AG20443 (cell line): ENCODE measurements around the gene CNIH2.
"Not testable (repeated sequence)": the region's sequence is repeated elsewhere in the genome, so short reads cannot be mapped to it uniquely, and the experiment has no call there.

ENCODE experiments used
- DNase-seq: peaks from one replicate; pipeline ENCODE4 v3.0.0; 2012; ENCODE audit warnings: low spot score, mixed read lengths

CNIH2 gene

DNA sequence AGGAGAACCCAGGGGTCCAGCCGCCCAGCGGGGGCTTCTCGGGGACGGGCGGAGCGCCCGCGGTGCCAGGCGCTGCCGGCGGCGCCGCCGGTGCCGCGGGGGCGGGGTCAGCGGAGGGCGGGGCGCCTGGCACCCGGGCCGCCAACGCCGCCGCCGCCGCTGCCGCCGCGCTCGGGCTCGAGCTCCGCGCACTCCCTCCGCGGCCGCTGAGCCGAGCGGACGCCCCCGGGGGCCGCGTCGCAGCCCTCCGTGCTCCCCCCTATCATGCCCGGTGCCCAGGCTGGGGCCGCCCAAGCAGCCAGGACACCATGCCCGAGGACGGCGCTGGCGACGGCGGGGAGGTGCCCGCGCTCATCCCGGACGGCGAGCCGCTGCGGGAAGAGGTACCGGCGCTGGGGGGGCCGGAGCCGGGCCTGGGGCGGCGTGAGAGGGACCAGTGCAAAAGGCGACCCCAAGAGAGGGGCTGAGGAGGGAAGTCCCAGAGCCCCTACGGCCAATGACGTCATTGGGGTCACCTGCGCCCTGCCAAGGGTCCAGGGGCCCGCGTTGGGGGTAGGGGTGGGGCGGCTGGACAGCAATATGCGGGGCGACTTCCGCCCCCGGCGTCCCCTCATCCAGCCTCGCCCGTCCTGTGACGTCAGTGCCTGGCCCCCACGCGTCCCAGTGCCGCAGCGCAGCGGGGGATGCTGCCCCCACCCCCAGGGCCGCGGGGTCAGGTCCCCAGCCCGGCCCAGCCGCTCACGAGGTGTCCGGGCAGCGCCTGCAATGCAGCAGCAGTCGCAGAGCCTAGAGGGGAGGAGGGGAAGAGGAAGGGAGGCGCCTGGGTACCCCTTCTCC, 13.9 kb downstream of the CNIH2 start, which contains the start of gene TMEM151A:
Gene TMEM151A, plus strand, starts transcription at position 189 of the 837 bp plus-strand sequence. Its CDS starts 120 bp downstream, at position 309.
- DNase-seq = peak; percentile 51

DNA sequence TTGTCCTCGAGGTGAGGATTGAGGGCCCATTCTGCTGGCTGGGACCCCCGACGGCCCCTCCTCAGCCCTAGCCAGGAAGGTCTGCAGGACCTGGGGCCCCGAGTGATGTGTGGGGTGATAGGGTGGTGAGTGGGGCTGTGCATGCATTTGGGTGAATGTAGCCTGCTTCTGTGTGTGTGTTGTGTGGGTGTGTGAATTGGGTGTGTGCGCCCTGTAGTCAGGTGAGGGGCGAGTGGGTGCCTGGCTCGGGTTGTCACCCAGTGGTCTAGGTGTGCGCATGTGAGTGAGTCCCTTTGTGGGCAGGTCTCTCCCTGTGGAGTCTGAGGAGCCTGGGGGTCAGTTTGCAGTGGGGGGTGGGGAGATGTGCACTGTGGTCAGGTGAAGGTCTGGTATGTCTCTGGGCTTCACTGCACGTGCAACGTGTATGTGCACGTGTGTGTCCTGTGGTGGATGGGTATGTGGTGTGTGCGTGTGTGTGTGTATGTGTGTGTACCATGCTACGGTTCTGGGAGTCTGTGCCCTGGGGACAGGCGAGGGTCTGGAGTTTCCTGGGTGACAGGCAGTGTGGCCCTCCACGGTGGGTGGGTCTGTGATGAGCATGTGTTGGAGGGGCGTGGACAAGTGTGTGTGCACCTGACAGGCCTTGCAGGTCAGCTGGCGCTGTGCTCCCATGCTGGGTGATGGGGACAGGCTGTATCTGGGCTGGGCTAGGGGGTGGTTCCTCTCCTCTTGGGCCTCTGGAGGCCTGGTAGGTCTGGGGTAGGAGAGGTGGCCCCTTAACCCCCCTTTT, 14.8 kb downstream of the CNIH2 start:
- DNase-seq = no peak

DNA sequence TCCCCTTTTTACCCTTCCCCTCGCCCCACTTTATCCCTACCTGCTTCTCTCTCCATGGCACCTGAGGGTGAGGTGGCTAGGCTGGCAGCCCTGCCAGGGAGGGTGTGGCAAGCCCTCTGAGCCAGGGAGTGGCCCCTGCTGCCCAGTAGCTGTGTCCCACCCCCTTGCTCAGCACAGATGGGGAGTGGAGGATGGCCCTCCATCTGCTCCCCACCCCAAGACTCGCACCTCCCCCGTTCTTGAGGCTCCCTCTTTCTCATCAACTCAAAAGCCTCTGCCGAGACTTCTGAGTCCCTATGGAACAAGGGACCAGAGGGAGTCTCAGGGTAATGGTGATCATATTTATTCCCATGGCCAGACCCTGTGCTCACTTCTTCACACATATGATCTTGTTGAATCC, 15.4 kb downstream of the CNIH2 start:
- DNase-seq = no peak

DNA sequence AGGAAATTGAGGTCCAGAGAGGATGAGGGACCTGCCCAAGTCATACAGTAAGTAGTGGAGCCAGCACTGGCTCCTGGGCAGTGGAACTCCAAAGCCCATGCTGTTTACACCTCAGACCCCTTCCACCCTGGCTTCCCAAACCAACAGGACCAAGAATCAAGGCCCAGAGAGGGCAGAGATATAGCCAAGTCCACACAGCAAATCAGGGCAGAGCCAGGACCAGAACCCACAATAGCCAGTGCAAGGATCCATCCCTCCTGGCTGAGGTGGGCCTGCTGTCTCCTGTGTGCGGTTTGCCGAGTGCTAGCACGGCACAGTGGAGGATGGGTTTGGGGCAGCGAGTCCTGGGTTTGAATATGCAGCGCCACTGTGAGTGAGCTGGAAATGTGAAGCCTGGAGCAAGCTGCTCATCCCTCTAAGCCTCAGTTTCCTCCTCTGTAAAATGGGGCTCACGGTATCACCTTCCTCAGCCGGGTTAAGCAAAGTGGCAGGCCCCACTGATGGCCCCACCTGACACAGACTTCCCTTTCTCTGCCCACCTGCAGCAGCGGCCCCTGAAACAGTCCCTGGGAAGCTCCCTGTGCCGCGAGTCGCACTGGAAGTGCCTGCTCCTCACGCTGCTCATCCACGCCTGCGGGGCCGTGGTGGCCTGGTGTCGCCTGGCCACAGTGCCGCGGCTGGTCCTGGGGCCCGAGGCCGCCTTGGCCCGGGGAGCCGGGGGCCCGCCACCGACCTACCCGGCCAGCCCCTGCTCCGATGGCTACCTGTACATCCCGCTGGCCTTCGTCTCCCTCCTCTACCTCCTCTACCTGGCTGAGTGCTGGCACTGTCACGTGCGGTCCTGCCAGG, 16.0 kb downstream of the CNIH2 start:
- DNase-seq = no peak

DNA sequence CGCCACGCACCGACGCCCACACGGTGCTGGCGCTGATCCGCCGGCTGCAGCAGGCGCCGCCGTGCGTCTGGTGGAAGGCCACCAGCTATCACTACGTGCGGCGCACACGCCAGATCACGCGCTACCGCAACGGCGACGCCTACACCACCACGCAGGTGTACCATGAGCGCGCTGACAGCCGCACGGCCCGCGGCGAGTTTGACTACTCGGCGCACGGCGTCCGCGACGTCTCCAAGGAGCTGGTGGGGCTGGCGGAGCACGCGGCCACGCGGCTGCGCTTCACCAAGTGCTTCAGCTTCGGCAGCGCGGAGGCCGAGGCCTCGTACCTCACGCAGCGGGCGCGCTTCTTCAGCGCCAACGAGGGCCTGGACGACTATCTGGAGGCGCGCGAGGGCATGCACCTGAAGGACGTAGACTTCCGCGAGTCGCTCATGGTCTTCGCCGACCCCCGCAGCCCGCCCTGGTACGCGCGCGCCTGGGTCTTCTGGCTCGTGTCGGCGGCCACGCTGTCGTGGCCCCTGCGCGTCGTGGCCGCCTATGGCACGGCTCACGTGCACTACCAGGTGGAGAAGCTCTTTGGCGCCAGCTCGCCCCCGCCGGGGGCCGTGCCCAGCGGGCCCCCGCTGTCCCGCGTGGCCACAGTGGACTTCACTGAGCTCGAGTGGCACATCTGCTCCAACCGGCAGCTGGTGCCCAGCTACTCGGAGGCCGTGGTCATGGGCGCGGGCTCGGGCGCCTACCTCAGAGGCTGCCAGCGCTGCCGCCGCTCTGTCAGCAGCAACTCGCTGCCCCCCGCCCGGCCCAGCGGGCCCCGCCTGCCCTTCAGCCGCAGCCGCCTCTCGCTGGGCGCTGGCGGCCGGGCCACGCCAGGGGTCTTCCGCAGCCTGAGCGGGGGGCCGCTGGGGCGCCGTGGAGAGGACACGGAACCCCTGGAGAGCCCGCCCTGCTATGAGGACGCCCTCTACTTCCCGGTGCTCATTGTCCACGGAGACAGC, 16.9 kb downstream of the CNIH2 start:
- no peak for DNase-seq

DNA sequence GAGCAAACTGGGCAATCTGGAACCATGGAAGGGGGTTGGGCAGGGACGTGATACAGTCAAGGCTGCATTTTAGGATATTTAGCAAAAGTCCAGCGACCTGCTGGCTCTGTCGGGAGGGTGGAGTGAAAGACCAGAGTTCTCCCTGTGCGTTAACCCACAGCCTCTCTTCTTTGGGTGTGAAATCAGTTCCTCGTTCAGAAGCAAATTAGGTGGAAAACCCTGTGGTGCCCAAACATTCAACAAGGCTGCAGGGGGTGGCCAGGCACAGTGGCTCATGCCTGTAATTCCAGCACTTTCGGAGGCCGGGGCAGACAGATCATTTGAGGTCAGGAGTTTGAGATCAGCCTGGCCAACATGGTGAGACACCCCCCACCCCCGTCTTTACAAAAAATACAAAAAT, 19.6 kb downstream of the CNIH2 start:
- DNase-seq = no peak

DNA sequence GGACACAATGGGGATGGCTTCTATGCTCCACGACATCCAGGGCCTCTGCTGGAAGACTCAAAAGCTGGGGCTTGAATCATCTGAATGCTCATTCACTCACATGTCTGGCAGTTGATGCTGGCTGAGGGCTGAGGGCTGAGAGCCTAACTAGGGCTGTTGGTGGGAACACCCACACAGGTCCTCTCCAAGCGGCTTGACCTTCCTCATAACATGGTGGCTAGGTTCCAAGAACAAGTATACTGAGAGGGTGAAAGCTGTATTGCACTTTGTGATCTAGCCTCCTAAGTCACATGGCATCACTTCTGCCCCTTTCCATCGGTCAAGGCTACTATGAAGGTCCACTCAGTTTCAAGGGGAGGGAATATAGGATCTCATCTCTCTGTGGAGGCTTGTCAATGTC, 21.2 kb downstream of the CNIH2 start:
- no peak for DNase-seq

DNA sequence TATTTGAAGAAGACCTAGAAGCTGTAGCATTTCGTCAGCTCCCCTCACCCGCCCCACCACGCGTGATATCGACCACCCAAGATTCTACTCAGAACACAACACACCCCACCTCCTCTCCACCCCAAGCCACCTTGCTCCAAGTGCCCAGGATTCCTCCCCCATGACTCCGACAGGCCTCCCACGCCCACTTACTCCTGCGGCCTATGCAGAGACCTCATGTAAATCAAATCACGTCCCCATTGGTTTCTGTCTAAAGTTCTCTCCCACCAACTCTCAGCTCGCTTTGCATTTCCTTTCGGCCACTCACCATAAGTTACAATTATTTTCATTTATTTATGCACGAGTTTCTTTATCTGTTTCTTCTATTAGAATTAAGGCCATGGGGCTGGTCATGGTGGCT, 24.7 kb downstream of the CNIH2 start:
- DNase-seq = no peak

DNA sequence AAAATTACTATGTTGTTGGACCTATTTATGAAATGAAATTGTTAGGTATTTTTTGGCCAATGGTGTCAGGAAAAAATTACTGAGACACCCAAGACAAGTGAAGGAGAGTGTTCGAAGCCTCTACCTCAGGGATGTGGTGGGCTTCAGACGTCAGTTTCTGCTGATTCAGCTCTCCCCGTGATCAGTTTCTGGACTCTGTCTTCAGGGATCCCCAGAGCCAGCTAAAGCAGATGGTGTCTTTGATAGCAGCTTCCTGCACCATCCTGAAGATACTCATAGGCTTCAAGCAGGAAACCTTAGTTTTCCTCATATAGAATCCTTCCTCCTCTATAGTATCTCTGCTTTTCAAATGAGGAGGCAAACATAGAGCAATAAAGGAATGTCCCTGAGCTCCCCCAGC, 31.5 kb downstream of the CNIH2 start:
- no peak for DNase-seq

DNA sequence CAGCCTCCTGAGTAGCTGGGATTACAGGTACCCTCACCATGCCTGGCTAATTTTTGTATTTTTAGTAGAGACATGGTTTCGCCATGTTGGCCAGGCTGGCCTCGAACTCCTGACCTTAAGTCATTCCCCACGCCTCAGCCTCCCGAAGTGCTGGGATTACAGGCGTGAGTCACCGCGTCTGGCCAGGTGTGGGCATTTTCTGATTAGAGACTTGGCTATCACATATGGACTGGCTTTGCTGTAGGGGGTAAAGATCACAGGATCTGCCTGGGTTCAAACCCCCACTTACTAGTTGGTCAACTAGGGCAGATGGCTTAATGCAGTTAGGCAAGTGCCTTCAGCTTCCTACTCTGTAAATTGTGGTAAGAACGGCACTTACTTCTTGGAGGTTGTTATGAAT, 32.3 kb downstream of the CNIH2 start:
- no peak for DNase-seq

DNA sequence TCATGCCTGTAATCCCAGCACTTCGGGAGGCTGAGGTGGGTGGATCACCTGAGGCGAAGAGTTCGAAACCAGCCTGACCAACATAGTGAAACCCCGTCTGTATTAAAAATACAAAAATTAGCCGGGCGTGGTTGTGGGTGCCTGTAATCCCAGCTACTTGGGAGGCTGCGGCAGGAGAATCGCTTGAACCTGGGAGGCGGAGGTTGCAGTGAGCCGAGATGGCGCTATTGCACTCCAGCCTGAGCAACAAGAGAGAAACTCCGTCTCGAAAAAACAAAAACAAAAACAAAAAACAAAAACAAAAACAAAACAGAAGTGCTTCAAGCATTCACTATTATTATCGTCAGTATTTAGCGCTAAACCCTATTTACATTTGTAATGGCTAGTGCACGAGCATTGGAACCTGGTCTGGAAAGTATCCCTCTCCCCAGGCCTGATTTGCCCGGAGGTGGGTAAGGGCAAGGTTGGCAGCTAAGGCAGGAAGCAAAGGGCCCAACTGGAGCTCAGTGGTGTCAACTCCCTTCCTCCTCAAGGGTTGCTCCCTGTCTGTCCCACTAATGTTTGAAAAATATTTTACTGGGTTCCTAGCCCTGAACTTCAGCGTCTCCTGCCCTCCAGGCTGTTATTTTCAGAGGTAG, 32.9 kb downstream of the CNIH2 start:
- not testable (repeated sequence) for DNase-seq

DNA sequence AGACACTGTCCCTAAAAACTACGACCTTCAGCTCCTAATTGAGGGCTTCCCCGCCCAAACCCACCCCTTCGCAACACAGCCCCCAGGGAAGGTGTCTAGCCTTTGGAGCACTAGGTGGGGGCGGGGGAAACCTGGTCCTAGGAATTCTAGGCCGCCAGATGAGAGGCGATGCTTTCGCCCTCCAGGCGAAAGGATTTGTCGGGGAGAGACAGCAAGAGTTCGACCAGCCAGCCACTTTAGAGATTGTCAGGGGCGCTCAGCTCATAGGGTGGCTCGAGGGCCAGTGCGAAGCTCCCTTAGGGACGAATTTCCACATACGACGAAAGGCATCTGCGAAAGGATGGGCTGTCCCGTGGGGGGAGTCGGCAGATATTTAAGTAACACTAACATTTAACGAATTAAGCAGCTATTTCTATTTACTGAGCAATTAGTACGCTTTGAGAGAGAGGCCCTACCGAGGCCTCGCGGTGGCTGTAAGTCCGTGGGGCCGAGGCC, 33.5 kb downstream of the CNIH2 start:
- DNase-seq = no peak

DNA sequence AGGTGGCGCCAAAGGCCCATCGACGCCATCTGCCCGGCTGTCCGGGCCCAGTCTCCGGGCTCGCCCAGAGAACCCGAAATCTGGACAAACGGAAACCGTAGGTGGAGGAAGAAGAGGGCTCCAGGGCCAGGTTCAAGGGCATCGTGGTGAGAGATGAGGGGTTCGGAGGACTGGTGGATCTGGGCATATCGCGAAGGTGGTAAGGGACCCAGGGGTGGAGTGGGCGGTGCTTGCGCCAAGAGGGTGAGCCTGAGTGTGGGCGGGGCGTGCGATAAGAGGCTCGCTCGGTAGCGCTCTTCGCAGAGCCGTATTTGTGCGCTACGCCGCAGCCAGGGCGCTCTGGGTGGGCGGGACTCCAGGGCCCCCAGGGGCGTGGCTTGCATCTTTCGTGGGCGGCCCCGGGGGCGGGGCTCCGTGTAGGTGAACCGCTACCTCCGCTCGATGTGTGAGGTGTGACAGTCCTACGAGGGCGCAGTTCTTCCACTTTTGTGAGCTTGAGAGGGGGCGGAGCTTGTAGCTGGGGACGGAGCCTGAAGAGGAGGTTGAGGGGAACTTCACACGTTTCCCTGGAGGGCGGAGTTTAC, 34.1 kb downstream of the CNIH2 start:
- DNase-seq = peak; percentile 90

DNA sequence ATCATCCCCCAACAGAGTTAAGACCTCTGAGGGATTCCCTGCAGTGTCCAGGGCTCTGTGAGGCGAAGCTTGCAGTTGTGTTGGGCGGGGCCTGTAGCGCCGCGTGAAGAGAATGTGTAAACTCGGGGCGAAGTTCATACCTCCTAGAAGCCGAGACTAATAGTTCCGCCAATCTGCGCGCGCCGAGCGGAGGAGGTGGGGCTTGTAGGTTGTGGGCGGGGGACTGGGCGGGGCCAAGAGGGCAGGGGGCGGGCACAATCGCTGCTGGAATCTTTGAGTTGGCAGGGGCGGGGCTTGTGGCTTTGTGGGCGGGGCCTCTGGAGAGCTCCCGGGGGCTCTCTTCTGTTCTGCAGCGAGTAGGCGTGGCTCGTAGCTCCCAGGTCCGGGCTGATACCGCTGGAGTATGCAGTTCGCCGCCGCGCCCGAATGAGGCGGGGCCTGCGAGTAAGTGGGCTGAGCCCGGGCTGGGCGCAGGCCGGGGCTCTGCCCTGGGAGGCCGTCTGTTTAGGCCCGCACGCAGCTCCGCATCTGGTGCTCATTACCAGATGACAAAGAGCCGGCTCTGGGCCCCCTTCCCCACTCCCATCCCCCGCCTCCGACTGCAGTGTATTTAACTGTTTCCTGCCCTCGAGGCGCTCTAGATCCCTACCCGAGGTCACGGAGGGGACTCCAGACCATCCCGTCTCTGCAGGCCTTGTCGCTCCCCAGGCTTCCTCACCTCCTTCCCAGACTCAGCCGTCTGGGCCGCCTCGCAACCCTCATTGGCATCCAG, 34.8 kb downstream of the CNIH2 start:
- DNase-seq = peak; percentile 96

DNA sequence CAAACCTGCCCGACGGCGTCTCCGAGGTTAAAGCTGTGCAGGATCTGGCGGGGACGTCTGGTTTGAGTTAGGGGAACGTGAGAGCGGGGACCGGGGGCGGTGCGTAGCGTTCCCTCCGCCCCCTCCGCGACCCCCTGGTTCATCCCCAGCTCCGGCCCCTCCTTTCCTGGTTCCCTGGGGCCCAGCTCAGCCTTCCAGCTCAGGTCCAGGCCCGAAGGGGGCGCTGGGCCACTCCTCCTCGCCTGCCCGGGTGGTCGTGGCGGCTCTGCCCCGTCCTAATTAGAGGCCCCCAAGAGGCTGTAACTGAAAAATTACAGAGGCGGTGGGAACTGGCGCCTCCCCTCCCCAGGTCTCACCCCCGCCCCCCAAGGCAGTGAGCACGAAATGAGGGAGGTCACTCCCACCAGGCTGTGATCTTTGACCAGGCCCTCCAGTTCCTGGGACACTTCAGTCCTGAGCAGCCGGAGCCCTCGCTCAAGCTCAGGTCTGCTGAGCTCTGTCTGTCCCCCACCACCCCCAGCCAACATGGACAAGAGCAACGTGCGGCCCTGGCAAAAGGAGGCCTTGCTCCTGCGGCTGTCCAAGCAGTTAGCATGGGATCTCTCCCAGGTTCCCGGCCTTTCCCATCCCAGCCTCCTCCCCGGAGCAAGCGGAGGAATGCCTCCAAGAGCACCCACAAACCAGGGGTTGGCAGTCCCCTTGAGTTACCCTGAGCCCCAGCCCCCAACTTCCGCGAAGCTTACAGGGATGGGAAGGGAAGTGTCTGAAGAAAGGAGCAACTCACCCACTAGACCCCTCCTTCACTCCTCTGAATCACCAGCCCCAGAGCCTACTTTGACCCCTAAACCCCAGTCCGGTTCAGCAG, 35.6 kb downstream of the CNIH2 start:
- DNase-seq = no peak

DNA sequence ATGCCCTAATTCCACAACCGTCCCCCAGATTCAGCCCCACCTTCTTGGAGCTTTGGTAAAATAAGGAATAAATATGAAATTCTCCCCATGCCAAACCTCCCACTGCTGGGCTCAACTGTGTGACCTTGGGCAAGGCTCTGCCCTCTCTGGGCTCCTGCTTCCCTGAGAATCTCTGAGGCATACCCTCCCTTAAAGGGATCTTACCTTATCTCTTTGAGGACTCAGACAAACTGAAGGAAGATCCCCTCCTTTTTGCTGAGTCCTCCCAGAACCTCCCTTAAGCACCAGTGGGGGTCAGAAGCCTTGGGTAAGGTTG, 36.2 kb downstream of the CNIH2 start:
- no peak for DNase-seq

DNA sequence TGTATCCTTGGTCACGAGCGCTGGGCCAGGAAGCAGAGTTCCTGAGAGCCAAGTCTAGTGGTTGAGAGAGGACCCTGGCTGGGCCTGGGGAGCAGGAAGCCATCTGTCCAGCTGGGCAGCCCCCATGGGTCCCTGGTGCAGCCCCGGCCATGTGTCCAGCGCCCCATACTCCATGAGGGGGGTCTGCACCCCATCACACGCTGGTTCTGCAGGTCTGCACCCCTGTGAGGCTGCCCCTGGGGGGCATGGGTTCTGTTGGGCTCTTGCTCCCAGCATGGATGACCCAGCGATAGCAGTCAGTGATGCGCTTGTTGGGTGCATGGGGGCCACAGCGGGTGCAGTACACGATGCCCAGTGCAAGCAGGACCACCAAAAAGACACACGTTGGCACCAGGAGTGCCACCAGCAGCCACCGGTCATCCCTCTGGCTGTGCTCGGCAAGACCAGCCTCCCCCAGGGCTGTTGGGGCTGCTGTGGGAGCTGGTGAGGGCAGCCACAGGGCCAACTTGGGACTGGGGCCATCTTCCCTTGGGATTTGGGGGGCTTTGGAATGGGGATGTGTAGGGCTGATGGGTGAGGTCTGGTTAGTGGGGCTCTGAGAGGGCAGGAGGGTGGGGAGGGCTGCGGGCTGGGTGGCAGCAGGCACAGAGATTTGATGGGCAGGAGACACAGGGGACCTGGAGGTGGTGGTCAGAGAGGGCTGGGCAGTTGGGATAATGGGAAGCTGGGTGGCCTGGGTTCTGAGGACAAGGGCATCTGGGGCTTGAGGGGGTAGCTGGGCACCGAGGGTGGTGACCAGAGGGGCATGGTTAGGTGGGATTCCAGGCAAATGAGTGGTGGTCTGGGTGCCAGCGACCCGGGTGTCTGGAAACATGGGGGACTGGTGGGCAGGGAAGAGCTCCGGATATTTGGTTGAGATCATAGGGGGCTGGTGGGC, 36.9 kb downstream of the CNIH2 start:
- no peak for DNase-seq
